Endothelial cell of umbilical vein (primary cell): ENCODE measurements around the gene CHGA. TPM values are rescaled to one million over a fixed set of nuclear protein-coding genes. Genes with fewer than 3 reads are reported as not detected.

Experiments
- BruUV-seq: library from RNA; stranded (reverse); fragments of 400-500 nt; replicated peaks from 2 replicates; lab custom pipeline; 2021; lab: Mats Ljungman, UMichigan
- CTCF ChIA-PET: fragments of 300-600, 350-600 bp; sonication (Branson Sonifier 250); formaldehyde crosslinking; loops from one replicate; lab custom pipeline; 2021; ENCODE audit warnings: antibody characterized with exemption, inconsistent platforms; lab: Charles Lee
- POLR2A ChIA-PET: fragments of 300-600, 350-600 bp; sonication (Branson Sonifier 250); formaldehyde crosslinking; loops from one replicate; lab custom pipeline; 2021; ENCODE audit warnings: antibody characterized with exemption, inconsistent platforms; lab: Charles Lee
- DNase-seq: peaks from one replicate; pipeline ENCODE4 v3.0.0-alpha.2; 2011; ENCODE audit warnings: low read depth, low spot score
- FAIRE-seq: peaks from 2 replicates; lab custom pipeline; 2011; peaks lifted over from hg19 to GRCh38; lab: Jason Lieb, UNC
- H2AFZ ChIP-seq: 2 replicates; pipeline ENCODE4 v1.6.0; 2012; ENCODE audit warnings: low read depth, low read length, control low read depth, inconsistent platforms
- H3K27ac ChIP-seq: 2 replicates; pipeline ENCODE4 v1.5.1; 2011; ENCODE audit warnings: low read depth, mild to moderate bottlenecking, control low read depth, low read length, moderate library complexity; ENCODE audit not compliant: insufficient read depth
- H3K27me3 ChIP-seq, 2 experiments: 2 replicates each; pipeline versions ENCODE4 v1.6.0 to v1.6.1; 2011; ENCODE audit warnings: low read length in 2 of 2, mixed read lengths in 1 of 2; ENCODE audit not compliant: control insufficient read depth in 2 of 2, insufficient read depth in 2 of 2
- H3K36me3 ChIP-seq, 2 experiments: 2 replicates in 1 of 2; 3 replicates in 1 of 2; pipeline ENCODE4 v1.5.1; 2011; ENCODE audit warnings: low read length in 2 of 2, mild to moderate bottlenecking in 1 of 2, moderate library complexity in 1 of 2; ENCODE audit not compliant: control insufficient read depth in 2 of 2, insufficient read depth in 2 of 2; ENCODE audit errors: extremely low read depth in 1 of 2
- H3K4me1 ChIP-seq: 3 replicates; pipeline ENCODE4 v1.5.1; 2011; ENCODE audit warnings: mild to moderate bottlenecking, low read length; ENCODE audit not compliant: control insufficient read depth, insufficient read depth; ENCODE audit errors: extremely low read depth
- H3K4me2 ChIP-seq: 2 replicates; pipeline ENCODE4 v1.6.1; 2011; ENCODE audit warnings: low read length, control low read depth, mixed read lengths; ENCODE audit not compliant: insufficient read depth
- H3K4me3 ChIP-seq, 3 experiments: fragments of 200-600 bp in 1 of 3; sonication (generic), shearing (Covaris generic) in 1 of 3; replicated peaks in 1 of 3; 2 replicates each; pipeline ENCODE4 v1.5.1; 2011 to 2016; ENCODE audit warnings: control low read depth in 3 of 3, low read length in 3 of 3, mild to moderate bottlenecking in 2 of 3, inconsistent platforms in 1 of 3, low read depth in 1 of 3, moderate library complexity in 1 of 3; ENCODE audit not compliant: insufficient read depth in 1 of 3
- H3K79me2 ChIP-seq: 2 replicates; pipeline ENCODE4 v1.6.0; 2012; ENCODE audit warnings: low read length, inconsistent platforms; ENCODE audit not compliant: control insufficient read depth, insufficient read depth
- H3K9ac ChIP-seq: replicated peaks from 2 replicates; pipeline ENCODE3; 2011; ENCODE audit warnings: low read length, control low read depth; ENCODE audit not compliant: insufficient read depth; ENCODE audit errors: extremely low read depth
- H3K9me1 ChIP-seq: replicated peaks from 3 replicates; pipeline ENCODE4 v1.6.0; 2011; ENCODE audit warnings: mild to moderate bottlenecking, low read length; ENCODE audit not compliant: control insufficient read depth, insufficient read depth; ENCODE audit errors: extremely low read depth
- H3K9me3 ChIP-seq: replicated peaks from 2 replicates; pipeline ENCODE4 v1.5.1; 2012; ENCODE audit warnings: low read length, inconsistent platforms; ENCODE audit not compliant: control insufficient read depth, insufficient read depth
- H4K20me1 ChIP-seq: replicated peaks from 2 replicates; pipeline ENCODE3; 2011; ENCODE audit warnings: mild to moderate bottlenecking, low read length; ENCODE audit not compliant: control insufficient read depth, insufficient read depth; ENCODE audit errors: extremely low read depth
- CTCF ChIP-seq, 2 donors: IDR thresholded peaks; 1 replicate in 1 of 2; 2 replicates in 1 of 2; pipeline ENCODE4 v1.5.1; 2011; ENCODE audit warnings: low read length in 2 of 2, mild to moderate bottlenecking in 2 of 2, moderate library complexity in 2 of 2, control low read depth in 1 of 2, inconsistent platforms in 1 of 2, low read depth in 1 of 2; ENCODE audit not compliant: insufficient read depth in 1 of 2; ENCODE audit errors: extremely low read depth in 1 of 2
- FOS ChIP-seq: IDR thresholded peaks from 2 replicates; pipeline ENCODE4 v1.6.1; 2011; ENCODE audit warnings: mild to moderate bottlenecking, low read length, moderate library complexity, borderline replicate concordance; ENCODE audit not compliant: insufficient read depth
- GATA2 ChIP-seq: IDR thresholded peaks from 2 replicates; pipeline ENCODE4 v1.7.0; 2011; ENCODE audit warnings: low read depth, mild to moderate bottlenecking, moderate library complexity, mixed read lengths, low read length; ENCODE audit not compliant: insufficient read length, insufficient read depth
- JUN ChIP-seq: IDR thresholded peaks from 2 replicates; pipeline ENCODE4 v1.6.1; 2011; ENCODE audit warnings: borderline replicate concordance, low read depth; ENCODE audit not compliant: insufficient read length, insufficient read depth
- MYC ChIP-seq: IDR thresholded peaks from one replicate; pipeline ENCODE4 v1.6.1; 2011; ENCODE audit warnings: mild to moderate bottlenecking, low read depth, low read length
- POLR2A ChIP-seq: IDR thresholded peaks from 2 replicates; pipeline ENCODE4 v1.6.1; 2012; ENCODE audit warnings: low read depth, mild to moderate bottlenecking, control low read depth, low read length
- POLR2AphosphoS5 ChIP-seq: IDR thresholded peaks from 2 replicates; pipeline ENCODE4 v1.6.1; 2012; ENCODE audit warnings: low read depth, mild to moderate bottlenecking, control low read depth, low read length, moderate library complexity; ENCODE audit not compliant: insufficient read depth
- dilution Hi-C: fragments of 300-500 bp; cut with MboI; formaldehyde crosslinking; loops from one replicate; pipeline ENCODE4 v1.15.0; 2019; ENCODE audit warnings: low sequenced_read_pairs; ENCODE audit not compliant: extremely low pct_ligation_motif_present
- intact Hi-C: fragments of 100-400 bp; cut with micrococcal nuclease; formaldehyde crosslinking; loops from one replicate; pipeline ENCODE4 v1.10.0; 2022
- polyA plus RNA-seq, 4 experiments: library from polyadenylated mRNA; depleted of rRNA in 3 of 4; stranded (reverse) in 3 of 4; unstranded in 1 of 4; fragments of >200 nt; gene quantifications; 2 replicates each; pipeline versions ENCODE4 v1.2.1 to v1.2.3, GENCODE V29; 2011 to 2012; ENCODE audit warnings: missing spikeins in 1 of 4
- total RNA-seq: library from RNA; stranded (reverse); gene quantifications from 2 replicates; pipeline ENCODE4 v1.2.3, GENCODE V29; 2021

Gene CHGA
- total and polyA plus RNA-seq, 2 donors (not counting 3 experiments of a cell fraction or from before 2014, with no cell fraction given) = not detected

GRCh38 chr14:92897922-92898565, 24.9 kb upstream of the CHGA start:
- TF ChIP-seq FOS (no peak), MYC (no peak)
- Histone ChIP-seq H3K36me3 (no peaks in the 10 kb centered on the region), H3K4me2 (no peak overlapping the region), H3K9me1 (no peaks in the 10 kb centered on the region), H3K27me3 (peaks cover 0 to 6% of the 10 kb centered on the region in 2 experiments), H3K4me3 (no peak overlapping the region), H2AFZ (no peak overlapping the region), H3K4me1 (no peaks in the 10 kb centered on the region), H3K79me2 (no peaks in the 10 kb centered on the region), H4K20me1 (no peaks in the 10 kb centered on the region), H3K9me3 (no peaks in the 10 kb centered on the region), H3K27ac (no peak overlapping the region), H3K9ac (no peak overlapping the region)
- CTCF ChIA-PET = no interaction called here
- intact Hi-C loops = no loop called here
- POLR2A ChIA-PET = no interaction called here
- FAIRE-seq = no peak
- DNase-seq = no peak
- BruUV-seq = no TSS peak
- dilution Hi-C loops = no loop called here

- no peak overlapping the region for H3K4me2 ChIP-seq
- no peaks in the 10 kb centered on the region for H3K9me3 ChIP-seq
- H3K4me1 ChIP-seq = no peaks in the 10 kb centered on the region
- H3K9me1 ChIP-seq = no peaks in the 10 kb centered on the region
- H3K27me3 ChIP-seq = peaks cover 0 to 10% of the 10 kb centered on the region in 2 experiments
- intact Hi-C loops (no loop called here), dilution Hi-C loops (no loop called here)
- no peaks in the 10 kb centered on the region for H3K36me3 ChIP-seq
- DNase-seq (no peak), FAIRE-seq (no peak)
- no TSS peak for BruUV-seq
- ChIA-PET POLR2A (no interaction called here), CTCF (no interaction called here)
- TF ChIP-seq POLR2AphosphoS5 = no peak
- TF ChIP-seq FOS = no peak
- TF ChIP-seq CTCF (IDR thresholded peaks at IDR 0.05; ENCODE audit: extremely low read depth in 1 of 2, insufficient read depth in 1 of 2, low read depth in 1 of 2, low read length in 2 of 2) = no peak
- TF ChIP-seq POLR2A = no peak
- no peak for TF ChIP-seq JUN
- no peak for TF ChIP-seq GATA2
- no peak for TF ChIP-seq MYC
- H2AFZ ChIP-seq = no peak overlapping the region
- H4K20me1 ChIP-seq = no peaks in the 10 kb centered on the region
- H3K27ac ChIP-seq = no peak overlapping the region
- no peak overlapping the region for H3K4me3 ChIP-seq
- no peaks in the 10 kb centered on the region for H3K79me2 ChIP-seq
- no peak overlapping the region for H3K9ac ChIP-seq
Measured at GRCh38 chr14:92898566-92899131, 24.3 kb upstream of the CHGA start.
